ENCODE data around the gene DPYSL5.

DPYSL5 gene

GRCh38 chr2:26933431-26934334 lies 85.8 kb downstream of the DPYSL5 start:
- DNase-seq: no peak

- DNase-seq: no peak
Measured at GRCh38 chr2:26934335-26934724, 86.4 kb downstream of the DPYSL5 start.

- DNase-seq: no peak
Measured at GRCh38 chr2:26934985-26935384, 87.1 kb downstream of the DPYSL5 start.

GRCh38 chr2:26936855-26937254 lies 88.9 kb downstream of the DPYSL5 start:
- no peak for DNase-seq

GRCh38 chr2:26938399-26939118 lies 90.6 kb downstream of the DPYSL5 start:
- no peak for DNase-seq

GRCh38 chr2:26940001-26940400 lies 92.1 kb downstream of the DPYSL5 start:
- DNase-seq: no peak

- DNase-seq: no peak
Measured at GRCh38 chr2:26941486-26941885, 93.6 kb downstream of the DPYSL5 start.

GRCh38 chr2:26942543-26943295 lies 94.8 kb downstream of the DPYSL5 start:
- peak in 1 of 2 experiments; percentile 17 for DNase-seq

GRCh38 chr2:26945991-26946750 lies 98.2 kb downstream of the DPYSL5 start:
- no peak for DNase-seq

GRCh38 chr2:26946841-26947784 lies 99.2 kb downstream of the DPYSL5 start:
- DNase-seq: no peak

- DNase-seq: no peak
Measured at GRCh38 chr2:26948800-26949199, 100.9 kb downstream of the DPYSL5 start.

GRCh38 chr2:26950246-26950645 lies 102.3 kb downstream of the DPYSL5 start:
- DNase-seq: no peak

- DNase-seq: no peak
Measured at GRCh38 chr2:26951236-26951635, 103.3 kb downstream of the DPYSL5 start.

- DNase-seq: no peak
Measured at GRCh38 chr2:26952374-26952773, 104.4 kb downstream of the DPYSL5 start.

GRCh38 chr2:26954135-26954534 lies 106.2 kb downstream of the DPYSL5 start:
- no peak for DNase-seq

GRCh38 chr2:26957041-26957440 lies 109.1 kb downstream of the DPYSL5 start:
- DNase-seq: no peak

- peak in 1 of 2 experiments; percentile 4 for DNase-seq
Measured at GRCh38 chr2:26957534-26957933, 109.6 kb downstream of the DPYSL5 start.

GRCh38 chr2:26959331-26959730 lies 111.4 kb downstream of the DPYSL5 start:
- no peak for DNase-seq

- DNase-seq: no peak
Measured at GRCh38 chr2:26964446-26965130, 116.7 kb downstream of the DPYSL5 start.

- DNase-seq: no peak
Measured at GRCh38 chr2:26968001-26968400, 120.1 kb downstream of the DPYSL5 start.
